Memory B cell (primary cell): ENCODE measurements around the gene LDB2.

Experiments used
- ATAC-seq: fragments of 150-1000 bp; cut with Tn5 transposase; 2 replicates; pipeline ENCODE4 v1.10.0; 2021; ENCODE audit warnings: low read depth, mild to moderate bottlenecking, moderate library complexity
- DNase-seq, 2 donors: peaks; one replicate each; pipeline ENCODE4 v3.0.0; 2022; ENCODE audit warnings: low spot score in 2 of 2
- H3K27ac Mint-ChIP-seq: one replicate; pipeline ENCODE4 v1.8.0; 2022; ENCODE audit warnings: mild to moderate bottlenecking, moderate library complexity, mixed read lengths
- H3K27me3 Mint-ChIP-seq: one replicate; pipeline ENCODE4 v1.8.0; 2022; ENCODE audit warnings: mixed read lengths
- H3K36me3 Mint-ChIP-seq: one replicate; pipeline ENCODE4 v1.8.0; 2022; ENCODE audit warnings: mild to moderate bottlenecking, mixed read lengths
- H3K4me1 Mint-ChIP-seq: one replicate; pipeline ENCODE4 v1.8.0; 2022; ENCODE audit warnings: mixed read lengths
- H3K4me3 Mint-ChIP-seq: one replicate; pipeline ENCODE4 v1.8.0; 2022; ENCODE audit warnings: mild to moderate bottlenecking, moderate library complexity, mixed read lengths
- H3K9me3 Mint-ChIP-seq: one replicate; pipeline ENCODE4 v1.8.0; 2022; ENCODE audit warnings: mixed read lengths

LDB2 gene

GRCh38 chr4:16603178-16603577 lies 295.3 kb downstream of the LDB2 start:
- ATAC-seq (no peak), DNase-seq (no peak)
- no peak overlapping the region for H3K4me3 Mint-ChIP-seq
- no peaks in the 10 kb centered on the region for H3K27me3 Mint-ChIP-seq
- no peak overlapping the region for H3K27ac Mint-ChIP-seq
- H3K9me3 Mint-ChIP-seq = peaks cover 4% of the 10 kb centered on the region
- no peaks in the 10 kb centered on the region for H3K36me3 Mint-ChIP-seq
- no peaks in the 10 kb centered on the region for H3K4me1 Mint-ChIP-seq

GRCh38 chr4:16598597-16599206 lies 299.7 kb downstream of the LDB2 start:
- DNase-seq = no peak
- Mint-ChIP-seq H3K4me3 (no peak overlapping the region), H3K27me3 (no peaks in the 10 kb centered on the region), H3K36me3 (no peaks in the 10 kb centered on the region), H3K9me3 (no peaks in the 10 kb centered on the region), H3K27ac (no peak overlapping the region), H3K4me1 (no peaks in the 10 kb centered on the region)
- no peak for ATAC-seq

GRCh38 chr4:16597845-16598596 lies 300.4 kb downstream of the LDB2 start:
- Mint-ChIP-seq H3K27ac (no peak overlapping the region), H3K4me3 (no peak overlapping the region), H3K27me3 (no peaks in the 10 kb centered on the region), H3K4me1 (no peaks in the 10 kb centered on the region), H3K9me3 (no peaks in the 10 kb centered on the region), H3K36me3 (no peaks in the 10 kb centered on the region)
- ATAC-seq (no peak), DNase-seq (no peak)

- DNase-seq (no peak), ATAC-seq (no peak)
- no peaks in the 10 kb centered on the region for H3K36me3 Mint-ChIP-seq
- no peak overlapping the region for H3K4me3 Mint-ChIP-seq
- H3K4me1 Mint-ChIP-seq = no peaks in the 10 kb centered on the region
- no peak overlapping the region for H3K27ac Mint-ChIP-seq
- no peaks in the 10 kb centered on the region for H3K9me3 Mint-ChIP-seq
- H3K27me3 Mint-ChIP-seq = no peaks in the 10 kb centered on the region
Observed at GRCh38 chr4:16597443-16597842, 301.0 kb downstream of the LDB2 start.

GRCh38 chr4:16596267-16596666 lies 302.2 kb downstream of the LDB2 start:
- Mint-ChIP-seq H3K9me3 (no peaks in the 10 kb centered on the region), H3K4me1 (no peaks in the 10 kb centered on the region), H3K27me3 (no peaks in the 10 kb centered on the region), H3K27ac (no peak overlapping the region), H3K4me3 (no peak overlapping the region), H3K36me3 (no peaks in the 10 kb centered on the region)
- ATAC-seq = no peak
- DNase-seq = no peak

DNA sequence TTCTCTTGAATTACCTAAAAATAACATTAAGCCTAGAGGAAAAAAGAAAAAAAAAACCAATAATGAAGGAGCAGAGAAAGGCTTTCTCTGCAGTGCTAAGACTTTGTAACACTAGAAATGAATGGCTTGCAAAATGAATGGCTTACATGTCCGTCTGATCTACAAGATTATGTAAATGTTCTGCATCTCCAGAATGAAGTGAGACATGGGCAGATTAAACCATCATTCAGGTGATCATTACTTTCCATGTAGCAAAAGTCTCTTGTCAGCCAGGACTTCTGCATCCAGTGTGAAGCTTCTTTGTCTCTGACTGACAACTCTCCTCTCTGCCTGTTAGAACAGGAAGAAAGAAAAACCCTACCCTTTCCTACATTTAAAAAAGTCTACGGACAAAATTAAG lies 304.3 kb downstream of the LDB2 start:
- ATAC-seq (no peak), DNase-seq (no peak)
- Mint-ChIP-seq H3K27me3 (no peaks in the 10 kb centered on the region), H3K36me3 (no peaks in the 10 kb centered on the region), H3K4me3 (no peak overlapping the region), H3K27ac (no peak overlapping the region), H3K4me1 (no peaks in the 10 kb centered on the region), H3K9me3 (no peaks in the 10 kb centered on the region)

- DNase-seq = no peak
- Mint-ChIP-seq H3K4me3 (no peak overlapping the region), H3K36me3 (no peaks in the 10 kb centered on the region), H3K4me1 (no peaks in the 10 kb centered on the region), H3K9me3 (no peaks in the 10 kb centered on the region), H3K27me3 (no peaks in the 10 kb centered on the region), H3K27ac (no peak overlapping the region)
- ATAC-seq = no peak
Observed at GRCh38 chr4:16593386-16593785, 305.1 kb downstream of the LDB2 start.

DNA sequence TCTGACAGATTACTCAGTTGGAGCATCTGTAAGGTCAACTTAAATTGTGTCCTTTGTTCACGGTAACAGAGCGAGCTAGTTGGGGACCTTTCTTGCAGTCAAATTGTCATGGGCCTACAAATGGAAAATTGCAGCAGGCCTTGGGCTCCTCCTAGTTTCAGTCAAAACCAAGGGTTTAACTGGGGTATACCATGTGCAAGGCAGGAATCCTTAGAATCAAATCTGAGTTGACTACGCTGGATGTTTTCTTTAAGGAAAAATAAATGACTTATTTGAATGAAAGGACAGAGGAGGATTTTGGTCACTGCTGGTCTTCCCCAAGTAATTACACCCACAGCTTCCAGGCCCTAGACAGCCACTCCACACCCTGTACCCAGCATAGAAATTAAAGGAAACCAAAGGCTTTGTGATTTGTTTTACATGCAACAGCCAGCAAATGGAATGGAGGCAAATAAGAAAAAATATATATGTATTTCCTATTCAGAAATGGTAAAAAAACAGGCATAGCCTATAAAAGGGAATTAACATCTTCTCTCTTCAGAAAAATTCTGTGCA lies 307.1 kb downstream of the LDB2 start:
- Mint-ChIP-seq H3K9me3 (no peaks in the 10 kb centered on the region), H3K4me3 (no peak overlapping the region)

GRCh38 chr4:16590797-16591196 lies 307.6 kb downstream of the LDB2 start:
- ATAC-seq = no peak
- Mint-ChIP-seq H3K27me3 (no peaks in the 10 kb centered on the region), H3K27ac (no peak overlapping the region), H3K9me3 (no peaks in the 10 kb centered on the region), H3K4me3 (no peak overlapping the region), H3K36me3 (no peaks in the 10 kb centered on the region), H3K4me1 (no peaks in the 10 kb centered on the region)
- DNase-seq = no peak

More for the DNA sequence above, 307.1 kb downstream of the LDB2 start:
- no peaks in the 10 kb centered on the region for H3K36me3 Mint-ChIP-seq
- H3K27ac Mint-ChIP-seq = no peak overlapping the region
- DNase-seq (no peak), ATAC-seq (no peak)
- no peaks in the 10 kb centered on the region for H3K4me1 Mint-ChIP-seq
- no peaks in the 10 kb centered on the region for H3K27me3 Mint-ChIP-seq

- no peaks in the 10 kb centered on the region for H3K27me3 Mint-ChIP-seq
- no peak for DNase-seq
- no peak overlapping the region for H3K27ac Mint-ChIP-seq
- H3K4me3 Mint-ChIP-seq = no peak overlapping the region
- ATAC-seq = no peak
- no peaks in the 10 kb centered on the region for H3K9me3 Mint-ChIP-seq
- H3K36me3 Mint-ChIP-seq = no peaks in the 10 kb centered on the region
- H3K4me1 Mint-ChIP-seq = no peaks in the 10 kb centered on the region
Observed at GRCh38 chr4:16588651-16589050, 309.8 kb downstream of the LDB2 start.

GRCh38 chr4:16588149-16588548 lies 310.3 kb downstream of the LDB2 start:
- Mint-ChIP-seq H3K27me3 (no peaks in the 10 kb centered on the region), H3K36me3 (no peaks in the 10 kb centered on the region), H3K4me1 (no peaks in the 10 kb centered on the region), H3K27ac (no peak overlapping the region), H3K4me3 (no peak overlapping the region), H3K9me3 (no peaks in the 10 kb centered on the region)
- DNase-seq = no peak
- no peak for ATAC-seq

DNA sequence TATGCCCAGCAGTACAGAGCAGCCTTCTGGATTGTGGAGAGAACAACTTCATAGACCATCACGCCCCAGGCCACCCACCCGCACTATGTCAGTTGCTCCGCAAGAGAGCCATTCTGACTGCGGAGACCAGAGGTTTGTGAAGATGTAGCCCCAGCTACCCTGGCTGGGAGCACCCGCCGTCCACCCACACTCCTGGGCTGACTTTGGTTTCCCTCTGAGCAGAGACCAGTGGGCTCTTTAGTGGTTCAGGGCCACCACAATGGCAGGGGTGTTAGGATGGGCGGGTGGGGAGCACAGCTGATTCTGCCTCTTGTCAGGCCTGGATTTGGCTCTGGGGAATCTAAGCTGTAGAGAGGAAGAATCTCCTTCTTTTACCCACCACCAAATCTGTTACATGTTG lies 313.4 kb downstream of the LDB2 start:
- Mint-ChIP-seq H3K27me3 (no peaks in the 10 kb centered on the region), H3K4me3 (no peak overlapping the region), H3K27ac (no peak overlapping the region), H3K9me3 (no peaks in the 10 kb centered on the region), H3K36me3 (no peaks in the 10 kb centered on the region), H3K4me1 (no peaks in the 10 kb centered on the region)
- DNase-seq (no peak), ATAC-seq (no peak)

DNA sequence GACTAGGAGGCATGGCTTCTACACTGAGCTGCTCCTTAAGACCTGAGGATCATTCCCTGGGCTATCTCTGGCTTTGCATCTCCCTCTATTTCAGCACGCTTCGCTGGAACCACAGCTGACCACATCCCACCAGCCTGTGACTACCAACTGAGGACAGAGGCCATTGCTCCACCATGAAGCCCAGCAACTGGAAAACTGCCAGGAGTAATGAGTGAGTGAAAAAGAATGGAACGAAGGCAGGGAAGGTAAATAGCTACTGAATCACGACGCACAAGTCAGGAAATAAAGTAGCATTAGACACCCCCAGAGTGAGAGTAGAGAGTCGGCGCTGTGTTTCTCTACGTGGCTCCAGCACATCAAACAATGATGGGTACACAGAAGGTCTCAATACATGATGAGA lies 314.7 kb downstream of the LDB2 start:
- DNase-seq = no peak
- no peaks in the 10 kb centered on the region for H3K9me3 Mint-ChIP-seq
- H3K27me3 Mint-ChIP-seq = no peaks in the 10 kb centered on the region
- ATAC-seq = no peak
- no peak overlapping the region for H3K4me3 Mint-ChIP-seq
- no peaks in the 10 kb centered on the region for H3K4me1 Mint-ChIP-seq
- no peak overlapping the region for H3K27ac Mint-ChIP-seq
- no peaks in the 10 kb centered on the region for H3K36me3 Mint-ChIP-seq

GRCh38 chr4:16582526-16582925 lies 315.9 kb downstream of the LDB2 start:
- Mint-ChIP-seq H3K4me1 (no peaks in the 10 kb centered on the region), H3K4me3 (no peak overlapping the region), H3K9me3 (peaks cover 3% of the 10 kb centered on the region), H3K27ac (no peak overlapping the region), H3K36me3 (no peaks in the 10 kb centered on the region), H3K27me3 (no peaks in the 10 kb centered on the region)
- ATAC-seq (no peak), DNase-seq (no peak)

DNA sequence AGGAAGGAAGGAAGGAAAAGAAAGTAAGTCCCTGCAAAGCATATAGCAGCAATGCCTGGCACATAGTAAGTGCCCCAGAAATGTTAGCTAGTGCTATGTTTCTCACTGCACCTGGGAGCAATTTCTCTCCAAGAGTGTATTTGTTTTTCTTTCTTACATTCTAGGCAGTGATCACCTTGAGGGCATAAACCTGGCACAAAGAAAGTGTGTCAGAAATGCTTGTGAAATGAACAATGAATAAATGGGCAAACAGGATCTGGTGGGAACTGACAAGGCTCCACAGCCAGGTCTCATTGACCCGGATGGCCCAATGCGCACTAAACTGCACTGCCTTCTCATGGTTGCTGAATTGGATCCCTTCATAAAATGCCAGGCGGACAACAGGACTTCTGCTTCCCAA lies 316.4 kb downstream of the LDB2 start:
- peaks cover 3% of the 10 kb centered on the region for H3K9me3 Mint-ChIP-seq
- no peak overlapping the region for H3K27ac Mint-ChIP-seq
- H3K4me3 Mint-ChIP-seq = no peak overlapping the region
- no peaks in the 10 kb centered on the region for H3K4me1 Mint-ChIP-seq
- H3K27me3 Mint-ChIP-seq = no peaks in the 10 kb centered on the region
- H3K36me3 Mint-ChIP-seq = no peaks in the 10 kb centered on the region
- ATAC-seq = no peak
- DNase-seq = no peak
